ENCODE results near the gene MAP1A.
"Not testable (repeated sequence)": the region's sequence is repeated elsewhere in the genome, so short reads cannot be mapped to it uniquely, and the experiment has no call there.

DNA sequence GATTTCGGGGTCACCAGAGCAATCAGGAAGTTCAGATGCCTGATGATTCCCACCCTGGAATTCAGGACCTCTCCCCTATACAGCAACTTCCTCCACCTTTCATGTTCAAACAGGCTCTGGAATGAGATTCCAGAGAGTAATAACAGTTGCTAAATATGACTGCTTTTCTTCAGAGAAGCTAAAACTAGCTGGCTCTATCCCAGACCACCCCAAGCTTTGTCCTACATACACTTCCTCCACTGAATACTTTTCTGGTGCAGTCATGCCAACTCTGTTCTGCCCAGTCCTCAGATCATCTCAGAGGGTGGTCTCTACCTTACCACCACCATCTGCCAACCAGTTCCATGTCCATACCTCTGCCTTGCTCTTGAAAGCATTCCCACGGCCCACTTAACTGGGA, 49.2 kb downstream of the MAP1A start:
- TF ChIP-seq, protein P1, sequence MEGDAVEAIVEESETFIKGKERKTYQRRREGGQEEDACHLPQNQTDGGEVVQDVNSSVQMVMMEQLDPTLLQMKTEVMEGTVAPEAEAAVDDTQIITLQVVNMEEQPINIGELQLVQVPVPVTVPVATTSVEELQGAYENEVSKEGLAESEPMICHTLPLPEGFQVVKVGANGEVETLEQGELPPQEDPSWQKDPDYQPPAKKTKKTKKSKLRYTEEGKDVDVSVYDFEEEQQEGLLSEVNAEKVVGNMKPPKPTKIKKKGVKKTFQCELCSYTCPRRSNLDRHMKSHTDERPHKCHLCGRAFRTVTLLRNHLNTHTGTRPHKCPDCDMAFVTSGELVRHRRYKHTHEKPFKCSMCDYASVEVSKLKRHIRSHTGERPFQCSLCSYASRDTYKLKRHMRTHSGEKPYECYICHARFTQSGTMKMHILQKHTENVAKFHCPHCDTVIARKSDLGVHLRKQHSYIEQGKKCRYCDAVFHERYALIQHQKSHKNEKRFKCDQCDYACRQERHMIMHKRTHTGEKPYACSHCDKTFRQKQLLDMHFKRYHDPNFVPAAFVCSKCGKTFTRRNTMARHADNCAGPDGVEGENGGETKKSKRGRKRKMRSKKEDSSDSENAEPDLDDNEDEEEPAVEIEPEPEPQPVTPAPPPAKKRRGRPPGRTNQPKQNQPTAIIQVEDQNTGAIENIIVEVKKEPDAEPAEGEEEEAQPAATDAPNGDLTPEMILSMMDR (optimal IDR thresholded peaks at IDR 0.05 in 1 of 3, IDR thresholded peaks at IDR 0.05 in 1 of 3, conservative IDR thresholded peaks at IDR 0.05 in 1 of 3; ENCODE audit: extremely low read depth in 1 of 3, insufficient read depth in 2 of 3, low read length in 3 of 3) = not testable (repeated sequence)
- not testable (repeated sequence) for TF ChIP-seq EZH2 (IDR thresholded peaks at IDR 0.05; ENCODE audit: low read length)
